Panc1 (cell line): ENCODE data around the gene GPRIN1.

Experiments
- CTCF ChIP-seq: fragments of 450-650 bp; IDR thresholded peaks from 2 replicates; pipeline ENCODE4 v1.5.1; 2017; ENCODE audit warnings: mild to moderate bottlenecking
- POLR2AphosphoS5 ChIP-seq: IDR thresholded peaks from 2 replicates; pipeline ENCODE4 v1.6.1; 2012; ENCODE audit warnings: mild to moderate bottlenecking, low read depth, low read length, moderate library complexity
- TF ChIP-seq, protein P1 (sequence below), 2 experiments: IDR thresholded peaks; 2 replicates each; pipeline ENCODE4 v1.6.1; 2011 to 2012; ENCODE audit warnings: low read depth in 2 of 2, control low read depth in 1 of 2, low read length in 1 of 2, mild to moderate bottlenecking in 1 of 2, moderate library complexity in 1 of 2; ENCODE audit not compliant: insufficient read depth in 1 of 2

DNA sequence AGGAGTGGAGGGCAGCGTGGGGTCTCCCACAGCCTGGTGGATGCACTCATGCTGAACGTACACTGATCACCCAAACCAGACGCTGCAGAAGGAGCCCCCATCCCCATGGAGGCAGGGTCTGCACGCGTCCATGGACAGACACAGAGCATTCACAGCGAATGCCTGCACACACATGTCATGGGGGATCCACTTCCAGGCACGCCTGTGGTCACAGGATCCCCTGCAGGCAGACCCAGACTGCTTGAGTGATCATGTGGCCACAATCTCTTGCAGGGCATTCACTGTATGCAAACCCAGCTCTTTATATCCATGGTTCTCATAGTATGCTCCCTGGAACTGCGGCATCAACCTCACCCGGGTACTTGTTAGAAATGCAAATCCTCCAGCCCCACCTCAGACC, 15.0 kb upstream of the GPRIN1 start:
- TF ChIP-seq, protein P1, sequence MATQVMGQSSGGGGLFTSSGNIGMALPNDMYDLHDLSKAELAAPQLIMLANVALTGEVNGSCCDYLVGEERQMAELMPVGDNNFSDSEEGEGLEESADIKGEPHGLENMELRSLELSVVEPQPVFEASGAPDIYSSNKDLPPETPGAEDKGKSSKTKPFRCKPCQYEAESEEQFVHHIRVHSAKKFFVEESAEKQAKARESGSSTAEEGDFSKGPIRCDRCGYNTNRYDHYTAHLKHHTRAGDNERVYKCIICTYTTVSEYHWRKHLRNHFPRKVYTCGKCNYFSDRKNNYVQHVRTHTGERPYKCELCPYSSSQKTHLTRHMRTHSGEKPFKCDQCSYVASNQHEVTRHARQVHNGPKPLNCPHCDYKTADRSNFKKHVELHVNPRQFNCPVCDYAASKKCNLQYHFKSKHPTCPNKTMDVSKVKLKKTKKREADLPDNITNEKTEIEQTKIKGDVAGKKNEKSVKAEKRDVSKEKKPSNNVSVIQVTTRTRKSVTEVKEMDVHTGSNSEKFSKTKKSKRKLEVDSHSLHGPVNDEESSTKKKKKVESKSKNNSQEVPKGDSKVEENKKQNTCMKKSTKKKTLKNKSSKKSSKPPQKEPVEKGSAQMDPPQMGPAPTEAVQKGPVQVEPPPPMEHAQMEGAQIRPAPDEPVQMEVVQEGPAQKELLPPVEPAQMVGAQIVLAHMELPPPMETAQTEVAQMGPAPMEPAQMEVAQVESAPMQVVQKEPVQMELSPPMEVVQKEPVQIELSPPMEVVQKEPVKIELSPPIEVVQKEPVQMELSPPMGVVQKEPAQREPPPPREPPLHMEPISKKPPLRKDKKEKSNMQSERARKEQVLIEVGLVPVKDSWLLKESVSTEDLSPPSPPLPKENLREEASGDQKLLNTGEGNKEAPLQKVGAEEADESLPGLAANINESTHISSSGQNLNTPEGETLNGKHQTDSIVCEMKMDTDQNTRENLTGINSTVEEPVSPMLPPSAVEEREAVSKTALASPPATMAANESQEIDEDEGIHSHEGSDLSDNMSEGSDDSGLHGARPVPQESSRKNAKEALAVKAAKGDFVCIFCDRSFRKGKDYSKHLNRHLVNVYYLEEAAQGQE (IDR thresholded peaks at IDR 0.05; ENCODE audit: insufficient read depth in 1 of 2, low read depth in 2 of 2, low read length in 1 of 2) = no peak
- TF ChIP-seq CTCF = no peak
- no peak for TF ChIP-seq POLR2AphosphoS5
